ENCODE data around the gene CYP1A2. TPM values are rescaled to one million over a fixed set of nuclear protein-coding genes. Genes with fewer than 3 reads are reported as not detected.
A peak's percentile ranks its signal among the peaks of the same experiment; 100 is the strongest.

The CYP1A2 gene
- total and polyA plus RNA-seq, 2 of the 13 experiments (the other 11 are each of a cell fraction or from before 2014, with no cell fraction given): 0.07 TPM; not detected in 1

- TF ChIP-seq MTERF4 (CRISPR knock-in tag; IDR thresholded peaks at IDR 0.05) (no peak), ZBTB38 (CRISPR knock-in tag; IDR thresholded peaks at IDR 0.05) (peak; percentile 99), TMF1 (CRISPR knock-in tag; IDR thresholded peaks at IDR 0.05; ENCODE audit: low read depth) (0 out of 2 replicates have a peak, but pooled peaks have one; percentile 12), BORCS8-MEF2B (CRISPR knock-in tag; IDR thresholded peaks at IDR 0.05) (0 out of 2 replicates have a peak, but pooled peaks have one; percentile 19), ZNF30 (CRISPR knock-in tag; IDR thresholded peaks at IDR 0.05) (no peak), ZNF672 (CRISPR knock-in tag; IDR thresholded peaks at IDR 0.05) (no peak), WIZ (CRISPR knock-in tag; IDR thresholded peaks at IDR 0.05) (no peak), POLR2A (IDR thresholded peaks at IDR 0.05; ENCODE audit: insufficient read depth in 1 of 2, low read depth in 2 of 2, low read length in 2 of 2) (0 out of 4 replicates have a peak, but pooled peaks of 1 of the 2 experiments have one; percentile 9), ZNF33A (CRISPR knock-in tag; IDR thresholded peaks at IDR 0.05; ENCODE audit: borderline replicate concordance) (no peak), HOXA3 (CRISPR knock-in tag; IDR thresholded peaks at IDR 0.05) (peak; percentile 26; the same call in 1 of the 2 replicates), KLF13 (CRISPR knock-in tag; IDR thresholded peaks at IDR 0.05) (no peak), NFATC3 (CRISPR knock-in tag; IDR thresholded peaks at IDR 0.05) (no peak), SCMH1 (CRISPR knock-in tag; IDR thresholded peaks at IDR 0.05; ENCODE audit: borderline replicate concordance) (no peak), ZC3H4 (CRISPR knock-in tag; IDR thresholded peaks at IDR 0.05; ENCODE audit: borderline replicate concordance) (no peak), SYNCRIP (IDR thresholded peaks at IDR 0.05; ENCODE audit: insufficient read depth, low read depth, low read length) (no peak), ZNF260 (CRISPR knock-in tag; IDR thresholded peaks at IDR 0.05; ENCODE audit: borderline replicate concordance, low read depth) (no peak), ZFP91 (CRISPR knock-in tag; IDR thresholded peaks at IDR 0.05; ENCODE audit: borderline replicate concordance) (peak; percentile 94; the same call in 1 of the 2 replicates), PRDM15 (CRISPR knock-in tag; IDR thresholded peaks at IDR 0.05) (no peak), ZNF263 (CRISPR knock-in tag; IDR thresholded peaks at IDR 0.05) (peak; percentile 73), ZNF512 (CRISPR knock-in tag; IDR thresholded peaks at IDR 0.05) (no peak), SNAPC2 (CRISPR knock-in tag; IDR thresholded peaks at IDR 0.05) (no peak), TARDBP (CRISPR knock-in tag; IDR thresholded peaks at IDR 0.05) (0 out of 2 replicates have a peak, but pooled peaks have one; percentile 32)
Observed at GRCh38 chr15:74726774-74727164, 21.9 kb upstream of the CYP1A2 start (continued).
